Body of pancreas (tissue), 4 donors: ENCODE results near the gene GAPVD1.

ENCODE experiments used
- POLR2A ChIP-seq, 3 donors: fragments of 450-650 bp; IDR thresholded peaks; one replicate each; pipeline ENCODE4 v1.6.1; 2016; ENCODE audit warnings: antibody characterized with exemption in 3 of 3, mild to moderate bottlenecking in 2 of 3
- TF ChIP-seq, protein P1 (sequence below), 7 experiments: fragments of 450-650 bp in 4 of 7; fragments of 200-600 bp in 3 of 7; sonication (generic) in 3 of 7; IDR thresholded peaks; one replicate each; pipeline ENCODE4 v1.5.1; 2016 to 2019; ENCODE audit warnings: antibody characterized with exemption in 7 of 7

DNA sequence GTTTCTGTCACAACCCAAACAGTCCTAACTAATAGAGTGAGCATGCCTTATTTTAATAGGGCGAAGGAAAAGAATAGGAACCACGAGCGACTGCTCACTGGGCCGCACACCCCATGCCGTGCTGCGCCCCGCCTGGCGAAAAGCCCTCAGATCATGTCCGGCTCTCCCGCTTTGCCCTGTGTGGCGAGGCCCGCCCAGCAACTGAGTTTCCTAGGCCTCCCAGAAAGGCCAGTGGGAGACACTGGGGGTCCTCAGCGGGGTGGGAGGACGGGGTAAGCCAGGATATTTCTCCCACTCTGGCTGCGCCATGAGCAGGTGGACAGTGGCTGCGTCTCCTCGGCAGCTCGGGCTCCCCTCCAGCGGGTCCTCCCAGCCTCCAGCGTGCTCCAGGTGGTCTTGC is 138.0 kb downstream of the GAPVD1 start:
- TF ChIP-seq, protein P1, sequence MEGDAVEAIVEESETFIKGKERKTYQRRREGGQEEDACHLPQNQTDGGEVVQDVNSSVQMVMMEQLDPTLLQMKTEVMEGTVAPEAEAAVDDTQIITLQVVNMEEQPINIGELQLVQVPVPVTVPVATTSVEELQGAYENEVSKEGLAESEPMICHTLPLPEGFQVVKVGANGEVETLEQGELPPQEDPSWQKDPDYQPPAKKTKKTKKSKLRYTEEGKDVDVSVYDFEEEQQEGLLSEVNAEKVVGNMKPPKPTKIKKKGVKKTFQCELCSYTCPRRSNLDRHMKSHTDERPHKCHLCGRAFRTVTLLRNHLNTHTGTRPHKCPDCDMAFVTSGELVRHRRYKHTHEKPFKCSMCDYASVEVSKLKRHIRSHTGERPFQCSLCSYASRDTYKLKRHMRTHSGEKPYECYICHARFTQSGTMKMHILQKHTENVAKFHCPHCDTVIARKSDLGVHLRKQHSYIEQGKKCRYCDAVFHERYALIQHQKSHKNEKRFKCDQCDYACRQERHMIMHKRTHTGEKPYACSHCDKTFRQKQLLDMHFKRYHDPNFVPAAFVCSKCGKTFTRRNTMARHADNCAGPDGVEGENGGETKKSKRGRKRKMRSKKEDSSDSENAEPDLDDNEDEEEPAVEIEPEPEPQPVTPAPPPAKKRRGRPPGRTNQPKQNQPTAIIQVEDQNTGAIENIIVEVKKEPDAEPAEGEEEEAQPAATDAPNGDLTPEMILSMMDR (IDR thresholded peaks at IDR 0.05), result no peak
- TF ChIP-seq POLR2A (IDR thresholded peaks at IDR 0.05), result no peak
